Omental fat pad (tissue), 4 donors: ENCODE measurements around the gene NRG2. TPM values are rescaled to one million over a fixed set of nuclear protein-coding genes. Genes with fewer than 3 reads are reported as not detected.

Experiments used
- ATAC-seq: fragments of 150-250 bp; one replicate; pipeline ENCODE4 v1.9.1; 2016; ENCODE audit warnings: mild to moderate bottlenecking, moderate library complexity; ENCODE audit not compliant: low FRiP score
- DNase-seq: peaks from one replicate; pipeline ENCODE4 v3.0.0-alpha.2; 2019; ENCODE audit warnings: low spot score
- CTCF ChIP-seq, 3 donors: fragments of 450-650 bp; IDR thresholded peaks; one replicate each; pipeline ENCODE4 v1.5.1; 2016 to 2017; ENCODE audit warnings: antibody characterized with exemption in 3 of 3, mild to moderate bottlenecking in 3 of 3, moderate library complexity in 2 of 3
- total RNA-seq, 4 donors: library from RNA; depleted of rRNA; stranded (reverse); fragments of >200 nt; gene quantifications; one replicate each; pipeline ENCODE4 v1.1.0, GENCODE V29; 2016

NRG2 gene
- total RNA-seq, 4 donors from 2014 or later: 2.3 to 16.9 (median 5.9) TPM

DNA sequence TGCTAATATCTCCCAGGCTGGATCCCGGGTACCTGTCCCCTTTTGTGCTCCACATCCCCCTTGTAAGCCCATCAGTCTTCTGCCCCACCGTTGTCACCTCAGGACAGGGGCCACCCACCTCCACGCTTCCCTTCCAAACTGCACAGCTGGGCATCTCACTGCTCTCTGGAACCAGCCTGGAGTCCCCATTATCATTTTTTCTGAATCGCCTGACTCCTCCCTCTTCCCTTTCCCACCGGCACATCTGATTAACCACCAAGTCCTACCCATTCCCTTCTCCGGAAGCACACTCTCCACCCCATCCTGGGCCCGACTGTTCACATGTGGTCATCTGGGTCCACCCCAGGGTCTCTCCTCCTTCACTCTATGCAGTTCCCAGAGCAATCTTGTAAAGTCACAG is 193.6 kb downstream of the NRG2 start:
- ATAC-seq (no peak), DNase-seq (no peak)
- TF ChIP-seq CTCF (IDR thresholded peaks at IDR 0.05): no peak

DNA sequence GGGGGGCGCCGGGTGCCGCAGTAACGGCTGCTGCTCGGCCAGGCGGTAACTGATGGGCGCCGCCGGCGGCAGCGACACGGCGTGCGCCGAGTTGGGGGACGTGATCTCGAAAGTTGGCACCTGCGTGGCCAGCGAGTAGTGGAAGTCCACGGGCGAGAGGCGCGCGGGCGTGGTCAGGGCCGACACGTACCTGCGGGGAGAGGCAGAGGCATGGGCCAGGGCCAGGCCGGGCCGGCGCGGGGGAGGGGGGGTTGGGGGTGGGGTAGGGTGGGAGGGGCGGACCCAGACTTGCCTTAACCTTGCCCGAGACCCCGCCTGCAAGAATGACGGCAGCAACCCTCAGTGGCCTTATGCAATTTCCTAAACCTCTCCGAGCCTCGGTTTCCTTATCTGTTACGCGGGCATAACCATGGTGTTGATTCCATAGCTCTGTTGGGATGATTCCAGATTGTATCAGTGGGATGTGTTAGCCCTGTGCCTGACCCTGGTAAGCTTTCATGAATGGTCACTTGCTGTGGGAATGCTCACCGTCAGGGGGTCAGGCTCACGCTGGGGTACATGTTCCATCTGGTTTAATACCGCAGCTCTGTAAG is 194.5 kb downstream of the NRG2 start:
- TF ChIP-seq CTCF (IDR thresholded peaks at IDR 0.05): no peak
- ATAC-seq (no peak), DNase-seq (no peak)

DNA sequence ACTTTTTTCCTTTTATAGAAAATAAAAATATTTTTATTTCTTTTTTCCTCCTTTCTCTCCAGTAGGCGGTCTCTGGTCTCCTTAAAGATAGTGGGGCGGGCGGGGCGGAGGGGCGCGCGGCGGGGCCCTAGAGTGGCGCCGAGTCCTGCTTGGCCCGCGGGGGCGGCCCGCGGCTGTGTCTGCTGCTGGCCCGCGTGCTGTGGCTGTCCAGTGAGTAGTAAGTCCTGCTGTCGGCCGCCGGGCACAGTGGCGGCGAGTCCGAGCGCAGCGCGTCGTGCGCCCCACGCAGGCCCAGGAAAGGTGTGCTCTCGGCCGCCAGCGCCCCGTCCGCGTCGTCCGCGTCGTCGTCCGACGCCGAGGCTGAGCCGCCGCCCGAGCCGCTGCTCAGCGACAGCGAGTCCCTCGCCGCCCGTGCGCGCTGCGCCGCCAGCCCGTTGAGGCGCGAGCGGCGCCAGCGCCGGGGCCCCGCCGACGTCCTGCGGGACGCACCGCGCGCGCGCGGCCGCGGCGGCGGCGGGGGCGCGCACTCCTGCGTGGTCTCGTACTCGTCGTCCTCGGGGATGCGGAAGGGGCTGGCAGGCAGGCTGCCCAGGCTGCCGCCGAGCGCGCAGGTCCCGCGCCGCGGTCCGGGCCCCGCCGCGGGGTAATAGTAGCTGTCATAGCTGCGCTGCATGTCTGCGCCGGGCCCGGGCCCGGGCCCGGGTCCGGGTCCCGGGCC is 195.2 kb downstream of the NRG2 start:
- TF ChIP-seq CTCF (IDR thresholded peaks at IDR 0.05): no peak
- ATAC-seq: peak; percentile 80
- DNase-seq: no peak

GRCh38 chr5:139847091-139847490 is 196.0 kb downstream of the NRG2 start:
- DNase-seq (no peak), ATAC-seq (no peak)
- no peak for TF ChIP-seq CTCF (IDR thresholded peaks at IDR 0.05)

- TF ChIP-seq CTCF (IDR thresholded peaks at IDR 0.05): no peak
- DNase-seq: no peak
These were observed 197.0 kb downstream of the NRG2 start for GRCh38 chr5:139845846-139846681.

GRCh38 chr5:139844472-139845145 is 198.5 kb downstream of the NRG2 start:
- TF ChIP-seq CTCF (IDR thresholded peaks at IDR 0.05): peak in 1 of 3 donors; percentile 21
- no peak for ATAC-seq
- DNase-seq: peak; percentile 49

More at GRCh38 chr5:139845846-139846681, 197.0 kb downstream of the NRG2 start:
- ATAC-seq: no peak
